ENCODE data around the gene UBE2A. TPM values are rescaled to one million over a fixed set of nuclear protein-coding genes. Genes with fewer than 3 reads are reported as not detected.

UBE2A gene
- total and polyA plus RNA-seq, 2 of the 13 experiments (the other 11 are each of a cell fraction or from before 2014, with no cell fraction given) = 17.0 to 30.5 TPM

DNA sequence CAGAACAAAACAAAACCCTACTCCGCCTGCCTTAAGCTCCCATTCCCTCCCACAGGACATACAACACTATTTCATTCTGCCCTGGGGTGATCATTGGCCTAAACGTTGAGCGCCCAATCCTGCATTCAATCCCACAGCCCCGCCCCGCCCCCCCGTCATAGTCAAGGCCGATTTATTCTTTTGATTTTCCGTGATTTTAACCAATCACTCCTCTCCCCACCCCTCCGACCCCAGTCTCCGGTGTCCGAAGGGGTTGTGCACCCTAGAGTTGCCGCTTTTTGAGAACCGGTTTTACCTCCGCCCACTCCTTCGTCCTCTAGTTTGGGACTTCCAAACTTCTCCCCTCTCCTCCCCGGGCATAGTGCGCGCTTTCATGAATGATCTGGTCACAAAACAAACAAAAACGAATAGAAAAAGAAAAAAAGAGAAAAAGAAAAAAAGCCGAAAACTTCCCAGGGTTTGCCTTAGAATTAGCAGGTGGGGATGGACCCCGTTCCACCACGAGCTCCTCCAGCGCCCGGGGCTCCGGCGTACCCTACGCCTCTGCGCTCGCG, 446 bp upstream of the UBE2A start (continued):
- TF ChIP-seq, protein P1, sequence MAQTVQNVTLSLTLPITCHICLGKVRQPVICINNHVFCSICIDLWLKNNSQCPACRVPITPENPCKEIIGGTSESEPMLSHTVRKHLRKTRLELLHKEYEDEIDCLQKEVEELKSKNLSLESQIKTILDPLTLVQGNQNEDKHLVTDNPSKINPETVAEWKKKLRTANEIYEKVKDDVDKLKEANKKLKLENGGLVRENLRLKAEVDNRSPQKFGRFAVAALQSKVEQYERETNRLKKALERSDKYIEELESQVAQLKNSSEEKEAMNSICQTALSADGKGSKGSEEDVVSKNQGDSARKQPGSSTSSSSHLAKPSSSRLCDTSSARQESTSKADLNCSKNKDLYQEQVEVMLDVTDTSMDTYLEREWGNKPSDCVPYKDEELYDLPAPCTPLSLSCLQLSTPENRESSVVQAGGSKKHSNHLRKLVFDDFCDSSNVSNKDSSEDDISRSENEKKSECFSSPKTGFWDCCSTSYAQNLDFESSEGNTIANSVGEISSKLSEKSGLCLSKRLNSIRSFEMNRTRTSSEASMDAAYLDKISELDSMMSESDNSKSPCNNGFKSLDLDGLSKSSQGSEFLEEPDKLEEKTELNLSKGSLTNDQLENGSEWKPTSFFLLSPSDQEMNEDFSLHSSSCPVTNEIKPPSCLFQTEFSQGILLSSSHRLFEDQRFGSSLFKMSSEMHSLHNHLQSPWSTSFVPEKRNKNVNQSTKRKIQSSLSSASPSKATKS (CRISPR knock-in tag; IDR thresholded peaks at IDR 0.05) = no peak
- TF ChIP-seq, protein P2, sequence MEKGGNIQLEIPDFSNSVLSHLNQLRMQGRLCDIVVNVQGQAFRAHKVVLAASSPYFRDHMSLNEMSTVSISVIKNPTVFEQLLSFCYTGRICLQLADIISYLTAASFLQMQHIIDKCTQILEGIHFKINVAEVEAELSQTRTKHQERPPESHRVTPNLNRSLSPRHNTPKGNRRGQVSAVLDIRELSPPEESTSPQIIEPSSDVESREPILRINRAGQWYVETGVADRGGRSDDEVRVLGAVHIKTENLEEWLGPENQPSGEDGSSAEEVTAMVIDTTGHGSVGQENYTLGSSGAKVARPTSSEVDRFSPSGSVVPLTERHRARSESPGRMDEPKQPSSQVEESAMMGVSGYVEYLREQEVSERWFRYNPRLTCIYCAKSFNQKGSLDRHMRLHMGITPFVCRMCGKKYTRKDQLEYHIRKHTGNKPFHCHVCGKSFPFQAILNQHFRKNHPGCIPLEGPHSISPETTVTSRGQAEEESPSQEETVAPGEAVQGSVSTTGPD (CRISPR knock-in tag; IDR thresholded peaks at IDR 0.05) = no peak
- TF ChIP-seq ZNF777 (CRISPR knock-in tag; IDR thresholded peaks at IDR 0.05) (no peak), RORA (CRISPR knock-in tag; IDR thresholded peaks at IDR 0.05) (no peak), PHF20 (CRISPR knock-in tag; IDR thresholded peaks at IDR 0.05) (peak; percentile 17; the same call in 1 of the 2 replicates), ATF7-NPFF (CRISPR knock-in tag; IDR thresholded peaks at IDR 0.05; ENCODE audit: low read depth) (no peak), SP1 (IDR thresholded peaks at IDR 0.05) (no peak), SP1 (CRISPR knock-in tag; IDR thresholded peaks at IDR 0.05) (no peak), MXD4 (CRISPR knock-in tag; IDR thresholded peaks at IDR 0.05) (no peak), NFATC3 (CRISPR knock-in tag; IDR thresholded peaks at IDR 0.05) (no peak), YEATS2 (CRISPR knock-in tag; IDR thresholded peaks at IDR 0.05; ENCODE audit: borderline replicate concordance) (peak; percentile 61; the same call in 1 of the 2 replicates), SP5 (CRISPR knock-in tag; IDR thresholded peaks at IDR 0.05; ENCODE audit: borderline replicate concordance, low read depth) (0 out of 2 replicates have a peak, but pooled peaks have one; percentile 11), RFX5 (IDR thresholded peaks at IDR 0.05; ENCODE audit: low read depth, low read length) (no peak), TBX3 (IDR thresholded peaks at IDR 0.05; ENCODE audit: borderline replicate concordance) (no peak), KDM4B (CRISPR knock-in tag; IDR thresholded peaks at IDR 0.05) (no peak), RCOR2 (CRISPR knock-in tag; IDR thresholded peaks at IDR 0.05) (no peak)
- TF ChIP-seq, protein P3, sequence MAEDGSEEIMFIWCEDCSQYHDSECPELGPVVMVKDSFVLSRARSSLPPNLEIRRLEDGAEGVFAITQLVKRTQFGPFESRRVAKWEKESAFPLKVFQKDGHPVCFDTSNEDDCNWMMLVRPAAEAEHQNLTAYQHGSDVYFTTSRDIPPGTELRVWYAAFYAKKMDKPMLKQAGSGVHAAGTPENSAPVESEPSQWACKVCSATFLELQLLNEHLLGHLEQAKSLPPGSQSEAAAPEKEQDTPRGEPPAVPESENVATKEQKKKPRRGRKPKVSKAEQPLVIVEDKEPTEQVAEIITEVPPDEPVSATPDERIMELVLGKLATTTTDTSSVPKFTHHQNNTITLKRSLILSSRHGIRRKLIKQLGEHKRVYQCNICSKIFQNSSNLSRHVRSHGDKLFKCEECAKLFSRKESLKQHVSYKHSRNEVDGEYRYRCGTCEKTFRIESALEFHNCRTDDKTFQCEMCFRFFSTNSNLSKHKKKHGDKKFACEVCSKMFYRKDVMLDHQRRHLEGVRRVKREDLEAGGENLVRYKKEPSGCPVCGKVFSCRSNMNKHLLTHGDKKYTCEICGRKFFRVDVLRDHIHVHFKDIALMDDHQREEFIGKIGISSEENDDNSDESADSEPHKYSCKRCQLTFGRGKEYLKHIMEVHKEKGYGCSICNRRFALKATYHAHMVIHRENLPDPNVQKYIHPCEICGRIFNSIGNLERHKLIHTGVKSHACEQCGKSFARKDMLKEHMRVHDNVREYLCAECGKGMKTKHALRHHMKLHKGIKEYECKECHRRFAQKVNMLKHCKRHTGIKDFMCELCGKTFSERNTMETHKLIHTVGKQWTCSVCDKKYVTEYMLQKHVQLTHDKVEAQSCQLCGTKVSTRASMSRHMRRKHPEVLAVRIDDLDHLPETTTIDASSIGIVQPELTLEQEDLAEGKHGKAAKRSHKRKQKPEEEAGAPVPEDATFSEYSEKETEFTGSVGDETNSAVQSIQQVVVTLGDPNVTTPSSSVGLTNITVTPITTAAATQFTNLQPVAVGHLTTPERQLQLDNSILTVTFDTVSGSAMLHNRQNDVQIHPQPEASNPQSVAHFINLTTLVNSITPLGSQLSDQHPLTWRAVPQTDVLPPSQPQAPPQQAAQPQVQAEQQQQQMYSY (CRISPR knock-in tag; IDR thresholded peaks at IDR 0.05) = peak; percentile 91
- TF ChIP-seq, protein P4, sequence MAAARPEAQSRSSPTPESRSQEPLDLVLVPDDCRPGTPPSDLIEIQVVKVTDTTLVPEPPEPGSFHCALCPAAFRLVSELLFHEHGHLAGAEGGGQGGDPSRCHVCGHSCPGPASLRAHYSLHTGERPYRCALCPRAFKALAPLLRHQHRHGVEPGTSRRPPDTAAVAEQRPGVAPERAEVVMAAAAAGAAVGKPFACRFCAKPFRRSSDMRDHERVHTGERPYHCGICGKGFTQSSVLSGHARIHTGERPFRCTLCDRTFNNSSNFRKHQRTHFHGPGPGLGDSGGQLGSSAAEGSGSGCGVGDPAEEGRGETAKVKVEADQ (CRISPR knock-in tag; IDR thresholded peaks at IDR 0.05; ENCODE audit: borderline replicate concordance) = no peak
- TF ChIP-seq, protein P5, sequence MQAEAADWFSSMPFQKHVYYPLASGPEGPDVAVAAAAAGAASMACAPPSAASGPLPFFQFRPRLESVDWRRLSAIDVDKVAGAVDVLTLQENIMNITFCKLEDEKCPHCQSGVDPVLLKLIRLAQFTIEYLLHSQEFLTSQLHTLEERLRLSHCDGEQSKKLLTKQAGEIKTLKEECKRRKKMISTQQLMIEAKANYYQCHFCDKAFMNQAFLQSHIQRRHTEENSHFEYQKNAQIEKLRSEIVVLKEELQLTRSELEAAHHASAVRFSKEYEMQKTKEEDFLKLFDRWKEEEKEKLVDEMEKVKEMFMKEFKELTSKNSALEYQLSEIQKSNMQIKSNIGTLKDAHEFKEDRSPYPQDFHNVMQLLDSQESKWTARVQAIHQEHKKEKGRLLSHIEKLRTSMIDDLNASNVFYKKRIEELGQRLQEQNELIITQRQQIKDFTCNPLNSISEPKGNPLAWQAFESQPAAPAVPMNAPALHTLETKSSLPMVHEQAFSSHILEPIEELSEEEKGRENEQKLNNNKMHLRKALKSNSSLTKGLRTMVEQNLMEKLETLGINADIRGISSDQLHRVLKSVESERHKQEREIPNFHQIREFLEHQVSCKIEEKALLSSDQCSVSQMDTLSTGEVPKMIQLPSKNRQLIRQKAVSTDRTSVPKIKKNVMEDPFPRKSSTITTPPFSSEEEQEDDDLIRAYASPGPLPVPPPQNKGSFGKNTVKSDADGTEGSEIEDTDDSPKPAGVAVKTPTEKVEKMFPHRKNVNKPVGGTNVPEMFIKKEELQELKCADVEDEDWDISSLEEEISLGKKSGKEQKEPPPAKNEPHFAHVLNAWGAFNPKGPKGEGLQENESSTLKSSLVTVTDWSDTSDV (CRISPR knock-in tag; IDR thresholded peaks at IDR 0.05) = no peak

All from HepG2 (cell line).